Progenitor cell of endocrine pancreas (in vitro differentiated cells): ENCODE data around the gene FGL2. TPM values are rescaled to one million over a fixed set of nuclear protein-coding genes. Genes with fewer than 3 reads are reported as not detected.
"Not testable (repeated sequence)": the region's sequence is repeated elsewhere in the genome, so short reads cannot be mapped to it uniquely, and the experiment has no call there.

Experiments
- DNase-seq: peaks from one replicate; pipeline ENCODE4 v3.0.0; 2021; ENCODE audit warnings: low spot score; ENCODE audit not compliant: unreplicated experiment
- H3K27ac Mint-ChIP-seq: 2 replicates; pipeline ENCODE4 v1.8.0; 2021; ENCODE audit warnings: mild to moderate bottlenecking, moderate library complexity, mixed read lengths
- H3K27me3 Mint-ChIP-seq: 2 replicates; pipeline ENCODE4 v1.8.0; 2021; ENCODE audit warnings: mixed read lengths
- H3K36me3 Mint-ChIP-seq: 2 replicates; pipeline ENCODE4 v1.8.0; 2022; ENCODE audit warnings: mixed read lengths; ENCODE audit not compliant: insufficient read depth
- H3K4me1 Mint-ChIP-seq: 2 replicates; pipeline ENCODE4 v1.8.0; 2021; ENCODE audit warnings: low read depth, mixed read lengths
- H3K4me3 Mint-ChIP-seq: 2 replicates; pipeline ENCODE4 v1.8.0; 2021; ENCODE audit warnings: low read depth, mild to moderate bottlenecking, moderate library complexity, mixed read lengths
- H3K9me3 Mint-ChIP-seq: 2 replicates; pipeline ENCODE4 v1.8.0; 2021; ENCODE audit warnings: low read depth, mixed read lengths
- total RNA-seq: library from RNA; stranded (reverse); gene quantifications from 2 replicates; pipeline ENCODE4 v1.2.1, GENCODE V29; 2021
- TF ChIP-seq, protein P1 (sequence below): fragments of 200-600 bp; sonication (generic); IDR thresholded peaks from one replicate; pipeline ENCODE4 v1.5.0; 2021; ENCODE audit warnings: antibody characterized with exemption, mild to moderate bottlenecking; ENCODE audit not compliant: unreplicated experiment

Gene FGL2
- total RNA-seq, 1 donor from 2014 or later: not detected

DNA sequence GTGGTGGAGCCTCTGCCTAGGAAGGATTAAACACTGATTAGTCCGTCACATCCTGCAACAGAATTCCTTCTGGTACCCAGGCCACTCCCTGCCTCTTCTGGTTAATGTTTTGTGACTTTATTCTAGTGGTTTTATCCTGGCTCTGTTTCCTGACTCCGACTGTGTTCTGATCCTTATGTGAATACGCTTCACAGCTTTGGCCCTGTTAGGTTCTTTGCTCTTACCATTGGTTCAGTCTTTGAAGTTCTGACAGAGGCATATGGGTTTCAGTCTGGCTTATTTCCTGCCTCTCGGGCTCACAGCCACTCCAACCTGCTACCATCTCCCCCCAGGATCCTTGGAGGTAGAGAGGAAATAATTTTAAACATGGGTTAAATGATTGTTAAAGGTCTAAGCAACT, 23.2 kb upstream of the FGL2 start:
- H3K27me3 Mint-ChIP-seq: no peaks in the 10 kb centered on the region
- H3K27ac Mint-ChIP-seq: no peak overlapping the region
- peaks cover 9% of the 10 kb centered on the region for H3K9me3 Mint-ChIP-seq
- peaks cover 5% of the 10 kb centered on the region for H3K36me3 Mint-ChIP-seq
- TF ChIP-seq, protein P1, sequence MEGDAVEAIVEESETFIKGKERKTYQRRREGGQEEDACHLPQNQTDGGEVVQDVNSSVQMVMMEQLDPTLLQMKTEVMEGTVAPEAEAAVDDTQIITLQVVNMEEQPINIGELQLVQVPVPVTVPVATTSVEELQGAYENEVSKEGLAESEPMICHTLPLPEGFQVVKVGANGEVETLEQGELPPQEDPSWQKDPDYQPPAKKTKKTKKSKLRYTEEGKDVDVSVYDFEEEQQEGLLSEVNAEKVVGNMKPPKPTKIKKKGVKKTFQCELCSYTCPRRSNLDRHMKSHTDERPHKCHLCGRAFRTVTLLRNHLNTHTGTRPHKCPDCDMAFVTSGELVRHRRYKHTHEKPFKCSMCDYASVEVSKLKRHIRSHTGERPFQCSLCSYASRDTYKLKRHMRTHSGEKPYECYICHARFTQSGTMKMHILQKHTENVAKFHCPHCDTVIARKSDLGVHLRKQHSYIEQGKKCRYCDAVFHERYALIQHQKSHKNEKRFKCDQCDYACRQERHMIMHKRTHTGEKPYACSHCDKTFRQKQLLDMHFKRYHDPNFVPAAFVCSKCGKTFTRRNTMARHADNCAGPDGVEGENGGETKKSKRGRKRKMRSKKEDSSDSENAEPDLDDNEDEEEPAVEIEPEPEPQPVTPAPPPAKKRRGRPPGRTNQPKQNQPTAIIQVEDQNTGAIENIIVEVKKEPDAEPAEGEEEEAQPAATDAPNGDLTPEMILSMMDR: no peak
- DNase-seq: no peak
- H3K4me1 Mint-ChIP-seq: peaks cover 3% of the 10 kb centered on the region
- H3K4me3 Mint-ChIP-seq: no peak overlapping the region

DNA sequence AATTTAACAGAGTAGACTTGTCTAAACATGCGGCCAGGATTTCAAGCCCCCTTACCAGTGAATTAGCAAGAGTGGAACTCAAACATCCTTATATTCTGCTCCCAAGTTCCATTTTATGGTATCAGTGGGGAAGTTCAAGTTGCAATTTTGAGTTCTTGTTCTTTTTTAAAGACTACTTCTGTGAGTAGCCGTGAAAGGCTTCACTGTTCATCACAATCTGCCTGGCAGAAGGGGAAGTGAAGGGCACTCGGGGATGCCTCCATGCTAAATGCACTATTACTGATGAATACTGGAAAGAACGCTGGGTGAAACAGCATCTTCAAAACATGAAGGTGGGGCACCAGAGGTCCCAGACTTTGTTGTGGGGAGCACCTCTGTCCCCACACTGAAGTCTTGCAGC, 22.4 kb upstream of the FGL2 start:
- Mint-ChIP-seq H3K9me3 (peaks cover 9% of the 10 kb centered on the region), H3K4me3 (no peak overlapping the region)
- TF ChIP-seq, protein P1: no peak

DNA sequence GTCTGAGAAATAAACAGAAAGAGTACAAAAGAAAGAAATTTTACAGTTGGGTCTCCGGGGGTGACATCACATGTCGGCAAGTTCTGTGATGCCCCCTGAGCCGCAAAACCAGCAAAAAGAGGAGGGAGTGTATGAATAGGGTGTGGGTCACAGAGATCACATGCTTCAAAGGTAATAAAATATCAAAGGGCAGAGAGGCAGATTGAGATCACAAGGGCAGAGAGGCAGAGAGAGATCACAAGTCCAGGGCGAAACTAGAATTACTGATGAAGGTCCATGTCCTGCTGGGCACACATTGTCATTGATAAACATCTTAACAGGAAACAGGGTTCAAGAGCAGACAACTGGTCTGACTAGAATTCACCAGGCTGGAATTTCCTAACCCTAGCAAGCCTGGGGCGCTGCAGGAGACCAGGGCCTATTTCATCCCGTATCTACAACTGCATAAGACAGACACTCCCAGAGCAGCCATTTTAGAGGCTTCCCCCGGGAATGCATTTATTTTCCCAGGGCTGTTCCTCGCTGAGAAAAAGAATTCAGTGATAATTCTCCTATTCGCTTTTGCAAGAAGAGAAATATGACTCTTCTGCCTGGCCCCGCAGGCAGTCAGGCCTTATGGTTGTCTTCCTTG, 20.2 kb upstream of the FGL2 start:
- H3K4me3 Mint-ChIP-seq, H3K4me1 Mint-ChIP-seq, DNase-seq, H3K36me3 Mint-ChIP-seq, H3K27me3 Mint-ChIP-seq, H3K27ac Mint-ChIP-seq, H3K9me3 Mint-ChIP-seq: not testable (repeated sequence)

More for the DNA sequence above, 22.4 kb upstream of the FGL2 start:
- Mint-ChIP-seq H3K27ac (no peak overlapping the region), H3K27me3 (no peaks in the 10 kb centered on the region), H3K4me1 (peaks cover 3% of the 10 kb centered on the region), H3K36me3 (peaks cover 5% of the 10 kb centered on the region)
- no peak for DNase-seq

DNA sequence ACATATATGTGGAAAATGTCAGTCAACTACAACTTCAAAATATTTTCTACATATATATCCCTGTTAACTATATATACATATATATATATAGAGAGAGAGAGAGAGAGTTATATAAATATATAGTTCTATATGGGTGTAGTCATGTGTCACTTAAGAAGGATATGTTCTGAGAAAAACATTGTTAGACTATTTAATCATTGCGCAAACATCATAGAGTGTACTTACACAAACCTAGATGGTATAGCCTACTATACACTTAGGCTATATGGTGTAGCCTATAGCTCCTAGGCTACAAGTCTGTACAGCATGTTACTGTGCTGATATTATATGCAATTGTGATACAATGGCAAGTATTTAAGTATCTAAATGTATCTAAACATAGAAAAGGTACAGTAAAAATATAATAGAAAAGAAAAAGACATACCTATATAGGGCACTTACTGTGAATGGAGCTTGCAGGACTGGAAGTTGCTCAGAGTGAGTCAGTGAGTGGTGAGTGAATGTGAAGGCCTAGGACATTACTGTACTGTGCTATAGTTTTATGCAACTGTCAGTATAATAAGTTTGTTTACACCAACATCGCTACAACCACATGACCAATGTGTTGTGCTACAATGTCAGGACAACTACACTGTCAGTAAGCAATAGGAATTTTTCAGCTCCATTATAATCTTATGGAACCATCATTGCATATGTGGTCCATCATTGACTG, 18.0 kb upstream of the FGL2 start:
- TF ChIP-seq, protein P1: no peak
- H3K9me3 Mint-ChIP-seq: peaks cover 9% of the 10 kb centered on the region
- H3K27ac Mint-ChIP-seq: no peak overlapping the region
- H3K27me3 Mint-ChIP-seq: no peaks in the 10 kb centered on the region
- peaks cover 2% of the 10 kb centered on the region for H3K4me1 Mint-ChIP-seq
- no peak for DNase-seq
- peaks cover 5% of the 10 kb centered on the region for H3K36me3 Mint-ChIP-seq
- no peak overlapping the region for H3K4me3 Mint-ChIP-seq

DNA sequence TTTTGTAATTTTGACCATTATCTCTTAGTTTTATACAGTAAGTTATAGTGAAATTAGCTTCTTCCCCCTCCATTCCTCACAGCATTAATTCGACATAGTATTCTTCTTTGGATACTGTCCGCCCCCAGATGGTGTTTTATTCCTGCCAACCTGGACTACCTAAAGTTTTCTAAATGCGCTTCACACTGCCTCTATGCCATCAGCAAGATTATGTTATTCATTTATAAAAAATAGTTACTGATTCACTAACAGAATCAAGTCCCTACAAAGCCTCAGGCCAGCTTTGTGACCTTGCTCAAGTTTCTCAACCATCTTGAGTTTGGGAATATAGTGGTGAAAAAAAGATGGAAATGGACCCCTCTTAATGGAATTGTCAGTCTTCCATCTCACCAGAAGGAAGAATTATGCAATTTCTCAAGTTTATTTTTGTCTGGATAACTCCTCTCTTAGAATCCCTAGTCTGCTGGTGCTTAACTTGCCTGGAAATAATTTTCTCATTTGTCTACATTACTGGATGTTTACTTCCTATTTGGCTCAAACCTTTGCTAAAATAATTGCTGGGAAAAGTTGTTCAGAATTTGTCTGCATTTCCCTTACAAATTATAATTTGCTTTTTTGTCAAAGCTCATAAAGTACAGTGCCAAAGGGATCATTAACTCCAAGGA, 16.7 kb upstream of the FGL2 start:
- TF ChIP-seq, protein P1: no peak
- peaks cover 2% of the 10 kb centered on the region for H3K4me1 Mint-ChIP-seq
- no peak overlapping the region for H3K27ac Mint-ChIP-seq
- peaks cover 5% of the 10 kb centered on the region for H3K36me3 Mint-ChIP-seq
- H3K4me3 Mint-ChIP-seq: no peak overlapping the region
- H3K9me3 Mint-ChIP-seq: peaks cover 9% of the 10 kb centered on the region
- H3K27me3 Mint-ChIP-seq: no peaks in the 10 kb centered on the region
- DNase-seq: no peak
